Measurements from ENCODE around the gene DIP2B. TPM values are rescaled to one million over a fixed set of nuclear protein-coding genes. Genes with fewer than 3 reads are reported as not detected.

The DIP2B gene
- polyA plus RNA-seq, 1 donor from 2014 or later, result 44.0 TPM

GRCh38 chr12:50600364-50600763 is 95.6 kb downstream of the DIP2B start:
- H3K27ac ChIP-seq (ENCODE audit: low read length), result no peak overlapping the region
- H3K79me2 ChIP-seq (replicated peaks; ENCODE audit: insufficient read depth, low read length), result peaks cover 23% of the 10 kb centered on the region

GRCh38 chr12:50603817-50604639 is 99.2 kb downstream of the DIP2B start:
- H3K79me2 ChIP-seq (replicated peaks; ENCODE audit: insufficient read depth, low read length), result peaks cover 4% of the 10 kb centered on the region
- no peak overlapping the region for H3K9ac ChIP-seq (ENCODE audit: low read length)
- no peak overlapping the region for H3K4me3 ChIP-seq (ENCODE audit: low read length)
- TF ChIP-seq POLR2AphosphoS5 (IDR thresholded peaks at IDR 0.05) (no peak), MXI1 (conservative IDR thresholded peaks at IDR 0.05; ENCODE audit: poor library complexity, severe bottlenecking) (no peak), CTCF (IDR thresholded peaks at IDR 0.05; ENCODE audit: poor library complexity, severe bottlenecking) (no peak), EP300 (conservative IDR thresholded peaks at IDR 0.05; ENCODE audit: poor library complexity, severe bottlenecking) (no peak), REST (IDR thresholded peaks at IDR 0.05; ENCODE audit: borderline replicate concordance) (no peak), TAF1 (IDR thresholded peaks at IDR 0.05; ENCODE audit: low read depth) (no peak), RAD21 (conservative IDR thresholded peaks at IDR 0.05) (no peak), SMC3 (conservative IDR thresholded peaks at IDR 0.05; ENCODE audit: poor library complexity) (no peak), EZH2 (IDR thresholded peaks at IDR 0.05; ENCODE audit: borderline replicate concordance, insufficient read depth, low read length, poor library complexity, severe bottlenecking) (no peak)
- H3K9me2 ChIP-seq (ENCODE audit: insufficient read depth, low read length), result no peaks in the 10 kb centered on the region
- no peak overlapping the region for H3K27ac ChIP-seq (ENCODE audit: low read length)
- no peak overlapping the region for H2AFZ ChIP-seq (ENCODE audit: low read depth, low read length)
- H3K4me2 ChIP-seq (ENCODE audit: low read length), result no peak overlapping the region
- H4K20me1 ChIP-seq (ENCODE audit: insufficient read depth), result no peaks in the 10 kb centered on the region
- no peaks in the 10 kb centered on the region for H3K9me3 ChIP-seq (ENCODE audit: low read length)
- no peaks in the 10 kb centered on the region for H3K27me3 ChIP-seq (ENCODE audit: insufficient read depth, low read depth, low read length)
- no peaks in the 10 kb centered on the region for H3F3A ChIP-seq (ENCODE audit: insufficient read depth, low read length, poor library complexity, severe bottlenecking)
- no peaks in the 10 kb centered on the region for H3K36me3 ChIP-seq (ENCODE audit: insufficient read depth, low read length)

More at GRCh38 chr12:50600364-50600763, 95.6 kb downstream of the DIP2B start:
- no peaks in the 10 kb centered on the region for H4K20me1 ChIP-seq (ENCODE audit: insufficient read depth)
- no peak overlapping the region for H3K9ac ChIP-seq (ENCODE audit: low read length)
- H2AFZ ChIP-seq (ENCODE audit: low read depth, low read length), result no peak overlapping the region
- no peaks in the 10 kb centered on the region for H3F3A ChIP-seq (ENCODE audit: insufficient read depth, low read length, poor library complexity, severe bottlenecking)
- no peaks in the 10 kb centered on the region for H3K27me3 ChIP-seq (ENCODE audit: insufficient read depth, low read depth, low read length)
- H3K9me2 ChIP-seq (ENCODE audit: insufficient read depth, low read length), result no peaks in the 10 kb centered on the region
- no peak overlapping the region for H3K4me3 ChIP-seq (ENCODE audit: low read length)
- no peak overlapping the region for H3K4me2 ChIP-seq (ENCODE audit: low read length)
- TF ChIP-seq REST (IDR thresholded peaks at IDR 0.05; ENCODE audit: borderline replicate concordance) (no peak), SMC3 (conservative IDR thresholded peaks at IDR 0.05; ENCODE audit: poor library complexity) (no peak), RAD21 (conservative IDR thresholded peaks at IDR 0.05) (no peak), POLR2AphosphoS5 (IDR thresholded peaks at IDR 0.05) (no peak), MXI1 (conservative IDR thresholded peaks at IDR 0.05; ENCODE audit: poor library complexity, severe bottlenecking) (no peak)
- H3K9me3 ChIP-seq (ENCODE audit: low read length), result no peaks in the 10 kb centered on the region
- H3K36me3 ChIP-seq (ENCODE audit: insufficient read depth, low read length), result no peaks in the 10 kb centered on the region

All from neural cell (in vitro differentiated cells).